Upper lobe of right lung (tissue), 1 donor: Measurements from ENCODE around the gene IL24. TPM values are rescaled to one million over a fixed set of nuclear protein-coding genes. Genes with fewer than 3 reads are reported as not detected.

Source experiments
- ATAC-seq: fragments of 200-7000 bp; cut with Tn5 transposase; one replicate; pipeline ENCODE4 v1.9.1; 2020; ENCODE audit warnings: mild to moderate bottlenecking, moderate library complexity
- DNase-seq: peaks from one replicate; pipeline ENCODE4 v3.0.0-alpha.2; 2020
- H3K27ac ChIP-seq: fragments of 200-600 bp; one replicate; pipeline ENCODE4 v1.8.0; 2022
- H3K27me3 ChIP-seq: fragments of 200-600 bp; one replicate; pipeline ENCODE4 v1.8.0; 2022; ENCODE audit warnings: mild to moderate bottlenecking
- H3K36me3 ChIP-seq: fragments of 200-600 bp; one replicate; pipeline ENCODE4 v1.8.0; 2022
- H3K4me1 ChIP-seq: fragments of 200-600 bp; one replicate; pipeline ENCODE4 v1.8.0; 2022
- H3K4me3 ChIP-seq: fragments of 200-600 bp; one replicate; pipeline ENCODE4 v1.8.0; 2022; ENCODE audit warnings: mild to moderate bottlenecking
- H3K9me3 ChIP-seq: fragments of 200-600 bp; one replicate; pipeline ENCODE4 v1.8.0; 2022
- CTCF ChIP-seq: fragments of 200-600 bp; IDR thresholded peaks from one replicate; pipeline ENCODE4 v1.8.0; 2022; ENCODE audit warnings: antibody characterized with exemption
- intact Hi-C: fragments of 100-400 bp; cut with DNase I; formaldehyde crosslinking; loops from one replicate; pipeline ENCODE4 v1.11.0; 2022
- total RNA-seq: library from RNA; stranded (reverse); fragmentation: NEBNext Ultra II Directional; extraction: Animal tissue kit (Norgen Biotek cat#: 25700); gene quantifications from one replicate; pipeline ENCODE4 v1.2.1, GENCODE V29; 2021
- donor health status: DM: no; HTN: yes; CAD: no; lungs with severe emphysema.

IL24 gene
- total RNA-seq, 1 donor from 2014 or later, result not detected

DNA sequence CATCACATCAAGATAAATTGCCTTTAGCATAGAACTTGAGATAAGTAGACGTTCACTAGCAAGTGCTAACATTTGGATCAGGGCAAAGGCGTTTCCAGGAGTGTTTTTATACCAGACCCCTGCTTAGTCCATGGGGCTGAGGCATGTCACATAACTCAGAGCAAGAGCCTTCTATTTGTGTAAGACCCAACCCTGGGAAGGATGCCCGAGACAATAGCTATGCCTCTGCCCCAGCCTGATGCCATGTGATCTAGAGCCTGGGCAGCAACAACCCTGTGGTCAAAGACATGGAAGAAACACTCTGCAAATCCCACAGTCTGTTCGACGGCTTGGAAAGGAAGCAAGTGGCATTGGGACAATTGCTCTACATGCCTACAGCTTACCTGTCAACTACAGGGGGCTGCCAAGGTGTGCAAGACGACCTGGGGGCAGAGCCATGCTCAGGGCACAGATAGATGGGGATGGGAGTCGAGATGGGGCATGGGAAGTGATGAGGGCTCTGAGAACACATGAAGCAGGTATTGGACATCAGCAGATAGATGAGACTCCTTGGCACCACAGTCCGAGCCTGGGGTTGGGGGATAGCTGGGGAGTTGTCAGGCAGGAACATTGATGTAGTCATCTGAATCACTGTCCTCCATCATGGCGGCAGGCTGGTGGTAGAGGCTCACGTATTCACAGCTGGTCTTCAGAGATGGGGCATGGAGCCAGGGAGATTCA lies 7.3 kb downstream of the IL24 start:
- H3K4me1 ChIP-seq, result peaks cover 11% of the 10 kb centered on the region
- H3K9me3 ChIP-seq, result no peaks in the 10 kb centered on the region
- intact Hi-C loops, result no loop called here
- ATAC-seq (no peak), DNase-seq (no peak)
- no peak for TF ChIP-seq CTCF
- H3K4me3 ChIP-seq, result no peak overlapping the region
- no peak overlapping the region for H3K27ac ChIP-seq
- peaks cover 8% of the 10 kb centered on the region for H3K36me3 ChIP-seq
- H3K27me3 ChIP-seq, result no peaks in the 10 kb centered on the region

DNA sequence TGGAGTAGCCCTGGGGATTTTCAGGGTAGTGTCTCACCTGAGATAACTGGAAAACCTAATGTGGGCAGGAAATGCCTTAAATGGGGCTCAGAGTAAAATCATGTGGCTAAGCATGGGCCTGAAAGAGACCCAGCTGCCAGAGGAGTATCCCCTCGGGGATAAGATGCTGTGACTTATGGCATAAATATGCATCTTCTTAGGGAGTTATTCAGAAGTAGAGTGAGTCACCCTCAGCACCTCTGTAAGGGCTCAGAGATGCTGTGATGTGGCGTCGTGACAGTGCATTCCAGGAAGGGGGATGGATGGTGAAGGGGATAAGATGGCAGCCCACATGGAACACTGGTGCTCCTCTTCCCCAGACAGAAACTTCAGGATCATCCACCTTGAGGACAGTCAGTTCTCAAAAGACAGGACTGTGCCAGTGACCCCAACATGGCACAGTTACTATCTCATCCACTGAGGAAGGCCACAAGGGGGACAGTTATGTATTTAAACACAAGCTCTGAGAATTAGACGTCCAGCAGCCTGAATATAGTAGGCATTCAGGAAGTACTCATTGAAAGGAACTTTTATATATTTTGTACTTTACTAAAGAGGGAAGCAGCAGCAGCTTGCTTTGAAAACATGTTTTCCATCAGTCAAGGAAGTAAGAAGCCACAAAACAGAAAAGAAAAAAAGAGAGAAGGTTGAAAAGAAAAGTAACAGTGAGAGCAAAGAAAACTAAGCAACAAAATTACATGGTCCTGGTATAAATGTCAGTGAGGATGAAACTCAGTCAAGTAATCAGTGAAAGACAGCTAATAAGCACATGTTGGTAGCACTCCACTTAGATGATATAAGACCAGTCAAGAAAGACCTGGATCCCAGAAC lies 8.3 kb downstream of the IL24 start:
- DNase-seq (no peak), ATAC-seq (no peak)
- H3K4me1 ChIP-seq, result peaks cover 19% of the 10 kb centered on the region
- no peak overlapping the region for H3K4me3 ChIP-seq
- H3K36me3 ChIP-seq, result peaks cover 8% of the 10 kb centered on the region
- no peak overlapping the region for H3K27ac ChIP-seq
- intact Hi-C loops, result no loop called here
- no peaks in the 10 kb centered on the region for H3K9me3 ChIP-seq
- no peak for TF ChIP-seq CTCF
- H3K27me3 ChIP-seq, result no peaks in the 10 kb centered on the region

- no peak for DNase-seq
- intact Hi-C loops, result no loop called here
- no peaks in the 10 kb centered on the region for H3K9me3 ChIP-seq
Observed at GRCh38 chr1:206907304-206907991, 10.2 kb downstream of the IL24 start.

GRCh38 chr1:206908038-206908437 lies 10.8 kb downstream of the IL24 start:
- Histone ChIP-seq H3K36me3 (peaks cover 8% of the 10 kb centered on the region), H3K27ac (no peak overlapping the region), H3K4me1 (peaks cover 29% of the 10 kb centered on the region), H3K4me3 (no peak overlapping the region), H3K27me3 (no peaks in the 10 kb centered on the region), H3K9me3 (no peaks in the 10 kb centered on the region)
- DNase-seq, result no peak
- no peak for TF ChIP-seq CTCF
- no peak for ATAC-seq
- intact Hi-C loops, result no loop called here

More at GRCh38 chr1:206907304-206907991, 10.2 kb downstream of the IL24 start:
- no peak for TF ChIP-seq CTCF
- H3K27me3 ChIP-seq, result no peaks in the 10 kb centered on the region
- H3K4me1 ChIP-seq, result peaks cover 29% of the 10 kb centered on the region
- peaks cover 8% of the 10 kb centered on the region for H3K36me3 ChIP-seq
- ATAC-seq, result no peak
- no peak overlapping the region for H3K4me3 ChIP-seq
- H3K27ac ChIP-seq, result no peak overlapping the region

GRCh38 chr1:206909161-206909882 lies 12.1 kb downstream of the IL24 start:
- intact Hi-C loops, result no loop called here
- H3K27ac ChIP-seq, result peak overlapping the region; percentile 75
- peak; percentile 91 for ATAC-seq

More at GRCh38 chr1:206909161-206909882, 12.1 kb downstream of the IL24 start:
- peak; percentile 95 for DNase-seq
- no peak for TF ChIP-seq CTCF
- no peaks in the 10 kb centered on the region for H3K9me3 ChIP-seq
- H3K4me3 ChIP-seq, result peak overlapping the region; percentile 55
- H3K4me1 ChIP-seq, result peaks cover 29% of the 10 kb centered on the region
- H3K36me3 ChIP-seq, result peaks cover 3% of the 10 kb centered on the region
- H3K27me3 ChIP-seq, result no peaks in the 10 kb centered on the region
